HG03520 (cell line): ENCODE measurements around the gene TICAM1.
"Not testable (repeated sequence)": the region's sequence is repeated elsewhere in the genome, so short reads cannot be mapped to it uniquely, and the experiment has no call there.

Experiments used
- ATAC-seq: cut with Tn5 transposase; IDR thresholded peaks from one replicate; pipeline ENCODE4 v1.9.1; 2021; ENCODE audit warnings: mild to moderate bottlenecking, moderate library complexity; ENCODE audit not compliant: unreplicated experiment

Gene TICAM1

DNA sequence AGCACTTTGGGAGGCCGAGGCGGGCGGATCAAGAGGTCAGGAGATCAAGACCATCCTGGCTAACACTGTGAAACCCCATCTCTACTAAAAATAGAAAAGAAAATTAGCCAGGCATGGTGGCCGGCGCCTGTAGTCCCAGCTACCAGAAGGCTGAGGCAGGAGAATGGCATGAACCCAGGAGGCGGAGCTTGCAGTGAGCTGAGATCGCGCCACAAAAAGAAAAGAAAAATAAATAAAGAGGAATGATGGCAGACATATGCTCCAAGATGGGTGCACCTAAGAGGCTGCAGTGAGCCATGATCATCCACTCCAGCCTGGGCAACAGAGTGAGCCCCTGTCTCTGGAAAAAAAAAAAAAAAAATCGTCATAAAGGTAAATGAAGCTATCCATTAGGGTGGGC, 14.5 kb upstream of the TICAM1 start:
- ATAC-seq: not testable (repeated sequence)

DNA sequence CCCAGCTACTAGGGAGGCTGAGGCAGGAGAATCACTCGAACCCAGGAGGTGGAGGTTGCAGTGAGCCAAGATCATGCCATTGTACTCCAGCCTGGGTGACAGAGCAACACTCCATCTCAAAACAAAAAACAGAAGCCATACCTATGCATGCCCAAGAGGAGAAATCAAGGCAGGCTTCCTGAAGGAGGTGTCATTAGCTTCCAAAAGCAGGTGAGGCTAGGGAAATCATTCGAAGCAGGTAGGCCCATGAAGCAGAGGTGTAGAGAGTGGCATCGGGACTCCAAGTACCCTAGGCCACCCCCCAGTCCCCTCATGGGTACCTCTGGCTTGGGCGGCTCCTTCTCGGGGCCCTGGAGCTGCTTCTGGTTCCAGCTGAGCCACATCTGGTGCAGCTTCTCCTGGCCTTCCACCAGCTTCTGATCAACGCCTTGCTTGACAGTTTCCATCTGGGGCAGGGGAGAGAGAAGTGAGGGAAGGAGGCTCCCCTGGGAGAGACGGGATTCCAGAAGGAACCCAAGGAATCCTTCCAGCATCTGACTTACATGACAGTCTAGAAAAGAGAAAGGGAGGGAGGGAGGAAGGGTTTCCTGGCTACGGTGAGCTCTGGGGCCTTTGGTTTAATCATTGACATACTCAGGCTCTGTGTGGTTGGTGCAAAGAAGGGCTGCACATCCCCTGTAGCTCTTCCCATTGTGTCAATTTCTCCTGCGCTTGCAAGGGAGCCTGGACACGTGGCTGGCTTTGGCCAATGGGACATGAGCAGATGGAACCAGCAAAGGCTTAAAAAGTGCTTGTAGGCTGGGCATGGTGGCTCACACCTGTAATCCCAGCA, 13.1 kb upstream of the TICAM1 start:
- ATAC-seq: no peak

DNA sequence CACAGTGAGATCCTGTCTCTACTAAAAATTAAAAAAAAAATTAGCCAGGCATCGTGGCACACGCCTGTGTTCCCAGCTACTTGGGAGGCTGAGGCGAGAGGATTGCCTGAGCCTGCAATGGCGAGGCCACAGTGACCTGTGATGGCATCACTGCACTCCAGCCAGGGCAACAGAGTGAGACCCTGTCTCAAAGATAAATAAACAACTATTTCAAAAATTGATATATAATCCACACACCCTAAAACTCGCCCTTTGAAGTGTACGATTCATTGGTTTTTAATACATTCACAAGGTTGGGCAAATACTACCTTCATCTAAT, 12.1 kb upstream of the TICAM1 start:
- ATAC-seq: no peak

DNA sequence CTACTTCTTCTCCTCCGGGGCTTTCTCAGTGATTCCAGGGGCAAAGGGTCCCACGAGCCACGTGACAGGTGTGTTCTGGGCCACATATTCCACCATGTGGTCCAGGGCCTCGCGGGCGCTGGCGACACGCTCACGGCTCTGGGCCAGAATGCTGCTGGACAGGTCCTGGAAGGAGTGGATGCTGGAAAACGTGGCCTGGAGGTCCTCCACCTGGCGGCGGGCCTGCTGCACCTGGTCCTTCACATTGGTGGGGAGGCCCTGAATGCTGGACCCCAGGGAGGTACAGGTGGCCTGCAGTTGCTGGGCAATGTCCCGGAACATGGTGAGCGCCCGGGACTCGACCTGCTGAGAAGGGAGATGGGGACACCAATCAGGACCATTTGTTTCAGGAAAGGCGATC, 7.7 kb upstream of the TICAM1 start:
- no peak for ATAC-seq

DNA sequence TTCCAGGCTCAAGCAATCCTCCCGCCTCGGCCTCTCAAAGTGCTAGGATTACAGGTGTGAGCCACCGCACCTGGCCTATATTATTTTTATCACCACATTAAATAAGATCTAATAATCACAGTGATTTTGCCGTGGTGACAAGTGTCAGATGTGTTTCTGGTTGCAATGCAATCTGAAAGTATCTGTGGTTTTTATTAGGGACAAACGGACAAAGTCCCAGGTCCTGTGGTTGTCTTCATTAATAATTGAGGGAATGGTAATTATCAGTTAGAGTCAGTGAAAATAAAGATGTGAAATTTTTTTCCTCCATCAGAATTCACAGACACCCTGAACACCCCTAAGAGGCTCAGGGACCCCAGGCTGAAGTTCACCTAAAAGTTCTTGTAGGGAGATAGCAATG, 1.3 kb upstream of the TICAM1 start:
- ATAC-seq: no peak

DNA sequence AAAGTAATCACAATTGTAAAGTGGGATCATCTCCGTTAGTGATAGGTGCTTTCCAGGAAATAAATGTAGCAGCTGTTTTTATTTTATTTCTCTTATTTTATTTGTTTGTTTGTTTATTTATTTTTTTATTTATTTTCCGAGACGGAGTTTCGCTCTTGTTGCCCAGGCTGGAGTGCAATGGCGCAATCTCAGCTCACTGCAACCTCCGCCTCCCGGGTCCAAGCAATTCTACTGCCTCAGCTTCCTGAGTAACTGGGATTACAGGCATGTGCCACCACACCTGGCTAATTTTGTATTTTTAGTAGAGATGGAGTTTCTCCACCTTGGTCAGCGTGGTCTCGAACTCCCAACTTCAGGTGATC, 448 bp upstream of the TICAM1 start:
- not testable (repeated sequence) for ATAC-seq

DNA sequence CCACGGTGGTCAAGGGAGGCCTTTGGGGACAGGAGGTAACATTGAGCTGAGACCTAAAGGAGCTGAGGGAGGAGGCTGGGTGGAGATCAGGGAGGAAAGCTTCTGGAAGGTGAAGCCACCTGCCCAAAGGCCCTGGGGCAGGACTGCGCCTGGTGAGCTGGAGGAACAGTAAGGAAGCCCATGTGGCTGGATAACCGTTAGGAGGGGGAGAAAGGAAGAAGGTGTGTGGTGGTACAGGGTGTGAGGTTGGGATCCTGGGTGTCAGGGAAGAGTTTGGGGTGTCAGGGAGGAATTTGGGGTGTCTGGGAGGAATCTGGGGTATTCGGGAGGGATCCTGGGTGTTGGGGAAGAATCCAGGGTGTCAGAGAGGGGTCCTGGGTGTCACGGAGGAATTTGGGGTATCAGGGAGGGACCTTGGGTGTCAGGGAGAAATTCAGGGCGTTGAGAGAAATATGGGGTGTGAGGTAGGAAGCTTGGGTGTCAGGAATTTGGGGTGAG, 695 bp downstream of the TICAM1 start:
- ATAC-seq: no peak

DNA sequence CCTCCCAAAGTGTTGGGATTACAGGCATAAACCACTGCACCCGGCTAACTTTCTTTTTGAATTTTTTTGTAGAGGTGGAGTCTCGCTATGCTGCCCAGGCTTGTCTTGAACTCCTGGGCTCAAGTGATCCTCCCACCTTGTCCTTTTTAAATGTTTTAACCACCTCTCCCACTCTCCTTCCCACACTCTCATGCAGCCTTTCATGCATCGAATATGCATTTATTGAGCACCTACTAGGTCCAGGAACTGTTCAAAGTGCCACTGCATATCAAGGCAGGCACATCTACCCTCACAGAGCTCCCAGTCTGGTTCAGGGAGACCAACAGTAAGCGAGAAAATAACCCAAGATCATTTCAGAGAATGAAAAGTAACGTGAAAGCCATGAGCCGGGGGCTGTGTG, 1.2 kb downstream of the TICAM1 start:
- ATAC-seq: no peak

DNA sequence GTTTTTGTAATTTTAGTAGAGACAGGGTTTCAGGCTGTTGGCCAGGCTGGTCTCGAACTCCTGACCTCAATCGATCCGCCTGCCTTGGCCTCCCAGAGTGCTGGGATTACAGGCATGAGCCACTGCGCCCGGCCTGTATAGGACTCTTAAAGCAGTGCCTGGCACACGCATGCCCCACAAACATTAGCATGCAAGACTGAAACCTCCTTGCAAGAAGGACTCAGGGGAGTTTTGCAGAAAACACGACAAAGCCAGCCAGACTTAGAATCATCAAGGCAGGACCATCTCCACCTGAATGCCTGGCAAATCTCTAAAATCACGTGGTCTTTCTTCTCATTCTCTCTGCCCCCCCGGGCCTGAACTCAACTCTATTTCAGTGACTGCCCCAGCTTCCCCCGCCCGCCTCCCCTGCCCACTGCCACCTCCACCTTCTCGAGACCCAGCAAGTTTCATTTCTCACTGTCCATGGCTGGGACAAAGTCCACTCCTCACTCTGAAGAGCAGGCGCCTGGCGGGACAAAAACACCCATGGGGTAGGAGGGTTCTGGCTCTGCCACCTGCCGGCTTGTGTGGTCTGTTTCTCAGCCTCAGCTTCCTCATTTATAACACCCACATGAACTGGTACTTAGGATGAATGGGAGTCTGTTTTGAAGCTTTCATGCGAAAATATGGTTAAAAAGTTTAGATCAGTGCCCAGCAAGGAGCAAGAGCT, 2.4 kb downstream of the TICAM1 start:
- no peak for ATAC-seq

DNA sequence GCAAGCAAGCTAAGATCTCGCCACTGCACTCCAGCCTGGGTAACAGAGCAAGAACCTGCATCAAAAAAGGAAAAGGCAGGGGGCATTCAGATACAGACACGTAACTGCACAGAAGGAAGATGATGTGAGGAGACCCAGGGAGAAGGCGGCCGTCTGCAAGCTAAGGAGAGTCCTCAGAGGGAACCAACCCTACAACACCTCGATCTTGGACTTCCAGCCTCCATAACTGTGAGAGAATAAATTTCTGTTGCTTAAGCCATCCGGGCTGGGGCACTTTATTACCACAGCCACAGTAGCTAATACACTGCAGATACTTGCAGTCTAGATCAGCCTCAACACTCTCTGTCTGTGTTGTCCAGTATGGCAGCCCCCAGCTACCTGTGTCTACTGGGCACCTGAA, 7.9 kb downstream of the TICAM1 start:
- ATAC-seq: no peak

DNA sequence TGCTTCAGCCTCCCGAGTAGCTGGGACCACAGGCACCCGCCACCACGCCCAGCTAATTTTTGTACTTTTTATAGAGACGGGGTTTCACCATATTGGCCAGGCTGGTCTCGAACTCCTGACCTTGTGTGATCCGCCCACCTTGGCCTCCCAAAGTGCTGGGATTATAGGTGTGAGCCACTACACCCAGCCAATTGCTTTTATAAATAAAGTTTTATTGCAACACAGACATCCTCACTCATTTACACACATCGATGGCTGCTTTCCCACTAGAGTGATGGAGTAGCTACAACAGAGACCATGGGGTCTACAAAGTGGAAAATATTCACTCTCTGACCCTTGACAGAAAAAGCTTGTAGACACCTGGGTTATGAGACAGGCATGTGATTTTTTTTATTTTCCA, 9.2 kb downstream of the TICAM1 start:
- ATAC-seq: not testable (repeated sequence)

DNA sequence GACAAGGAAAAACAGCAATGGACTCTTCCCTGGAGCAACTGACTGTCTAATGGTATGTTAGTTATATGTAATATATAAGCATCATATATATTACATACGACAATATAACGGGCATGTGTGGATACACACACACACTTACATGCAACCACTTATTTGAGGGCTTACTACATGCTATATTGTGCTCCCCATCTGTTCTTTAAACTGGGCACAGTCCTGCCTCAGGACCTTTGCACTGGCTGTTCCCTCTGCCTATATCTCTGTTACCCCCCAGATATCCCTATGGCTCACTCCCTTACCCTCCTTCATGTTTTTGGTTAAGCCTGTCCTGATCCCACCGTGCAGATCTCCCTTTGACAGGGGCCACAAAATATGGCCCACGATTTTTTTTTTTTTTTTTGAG, 10.2 kb downstream of the TICAM1 start:
- no peak for ATAC-seq

DNA sequence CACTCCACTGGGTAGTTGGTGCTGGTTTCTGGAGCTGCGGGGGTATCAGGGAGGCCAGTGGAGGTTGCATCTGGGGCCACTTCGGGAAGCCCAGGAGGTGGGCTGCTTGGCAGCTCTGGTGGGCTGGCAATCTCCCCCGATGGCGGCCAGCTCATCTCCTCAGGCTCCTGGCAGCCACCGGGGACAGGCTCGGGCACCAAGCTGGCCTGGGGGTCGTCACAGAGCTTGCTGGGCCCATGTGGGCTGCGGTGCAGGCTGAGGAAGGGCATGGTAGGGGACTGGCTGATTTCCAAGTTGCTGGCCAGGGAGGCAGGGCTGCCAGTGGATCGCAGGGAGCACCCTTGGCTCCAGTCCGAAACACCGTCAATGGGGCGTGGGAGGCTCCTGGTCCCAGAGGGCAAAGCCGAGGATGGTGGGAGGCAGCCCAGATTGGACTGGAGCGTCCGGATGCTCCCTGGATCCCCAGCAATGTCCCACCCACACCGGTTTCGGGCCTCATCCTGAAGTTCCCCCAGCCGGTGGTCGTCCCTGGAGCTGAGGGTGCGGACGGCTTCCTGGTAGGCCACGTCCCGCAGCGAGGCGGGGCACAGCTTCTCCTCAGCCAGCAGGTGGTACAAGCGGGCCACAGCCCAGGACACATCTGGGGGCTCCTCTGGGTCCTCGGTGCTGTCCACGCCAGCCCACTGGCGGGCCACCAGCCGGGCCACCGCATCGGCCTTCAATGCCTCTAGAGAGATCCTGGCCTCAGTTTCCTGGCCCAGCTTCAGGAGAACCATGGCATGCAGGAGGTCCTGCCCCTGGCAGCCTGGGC, 13.8 kb downstream of the TICAM1 start:
- ATAC-seq: no peak

DNA sequence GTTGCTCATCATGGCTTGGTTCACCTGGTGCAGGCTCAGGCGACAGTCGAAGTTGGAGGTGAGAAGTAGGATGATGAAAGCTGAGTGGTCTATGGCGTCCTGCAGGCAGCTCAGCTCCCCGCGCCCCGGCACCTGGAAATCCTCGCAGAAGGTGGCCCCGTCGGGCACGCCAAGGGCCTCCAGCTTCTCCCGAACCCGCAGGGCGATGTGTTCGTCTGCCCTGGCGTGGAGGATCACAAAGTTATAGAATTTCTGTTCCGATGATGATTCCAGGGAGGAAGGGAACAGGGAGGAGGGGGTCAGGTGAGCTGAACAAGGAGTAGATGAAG, 14.6 kb downstream of the TICAM1 start:
- no peak for ATAC-seq

DNA sequence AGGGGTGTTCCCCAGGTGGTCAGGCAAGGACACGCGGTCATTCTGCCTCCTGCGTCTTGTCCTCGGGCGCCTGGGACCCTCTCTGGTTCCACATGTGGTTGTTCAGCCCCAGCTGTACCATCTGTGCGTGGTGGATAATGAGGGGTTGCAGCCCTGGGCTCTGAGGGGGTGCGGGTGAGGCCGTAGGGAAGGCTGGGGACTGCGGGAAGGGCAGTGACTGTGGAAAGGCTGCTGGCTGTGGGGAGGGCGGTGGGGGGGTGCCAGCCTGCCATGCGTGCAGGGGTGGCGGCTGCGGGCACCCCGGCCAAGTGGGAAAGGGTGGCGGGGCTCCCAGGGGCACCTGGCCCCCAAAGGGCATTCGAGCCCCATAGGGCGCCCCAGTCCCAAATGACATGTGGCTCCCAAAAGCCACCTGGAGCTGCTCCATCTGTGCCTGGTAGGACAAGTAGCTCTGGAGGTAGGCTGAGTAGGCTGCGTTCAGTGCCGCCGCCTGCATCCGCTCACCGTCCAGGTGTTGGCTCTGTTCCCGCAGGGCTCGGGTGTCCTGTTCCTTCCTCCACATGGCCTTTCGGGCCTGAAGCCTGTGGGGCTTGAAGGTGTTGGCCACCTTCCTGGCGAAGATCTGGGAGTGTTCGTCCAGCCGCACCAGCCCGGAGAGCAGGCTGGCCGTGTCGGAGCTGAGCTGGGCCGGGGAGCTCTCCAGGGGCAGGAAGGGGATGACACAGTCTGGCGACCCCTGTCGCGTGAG, 15.1 kb downstream of the TICAM1 start:
- ATAC-seq: no peak

DNA sequence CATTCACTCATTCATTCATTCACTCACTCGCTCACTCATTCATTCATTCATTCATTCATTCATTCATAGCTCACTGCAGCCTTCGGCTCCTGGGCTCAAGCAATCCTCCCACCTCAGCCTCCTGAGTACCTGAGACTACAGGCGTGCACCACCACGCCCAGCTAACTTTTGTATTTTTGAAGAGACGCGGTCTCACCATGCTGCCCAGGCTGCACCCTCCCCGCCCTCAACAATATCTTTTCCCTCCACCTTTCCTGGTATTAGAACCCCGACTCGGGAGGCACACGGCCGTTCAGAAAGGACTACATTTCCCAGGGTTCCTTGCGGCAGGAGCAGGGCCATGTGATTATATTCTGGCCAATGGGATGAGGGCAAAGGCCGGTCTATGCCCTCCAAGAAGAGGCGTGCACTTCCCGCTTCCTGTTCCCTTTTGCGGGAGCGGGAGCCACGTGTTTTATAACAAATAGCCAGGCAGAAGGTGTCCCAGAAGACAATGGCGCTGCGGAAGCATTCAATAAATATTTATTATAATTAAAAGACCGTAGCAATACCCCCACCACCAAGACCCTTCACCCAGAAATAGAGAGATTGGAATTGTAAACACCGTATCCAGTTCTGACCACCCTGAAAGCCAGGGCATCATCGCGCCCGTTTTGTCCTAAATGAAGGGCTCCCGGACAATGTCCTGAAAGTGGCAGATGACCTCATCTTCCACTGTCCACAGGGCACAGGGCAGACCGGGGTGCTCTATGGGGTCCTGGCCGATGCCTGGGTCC, 15.9 kb downstream of the TICAM1 start:
- no peak for ATAC-seq

DNA sequence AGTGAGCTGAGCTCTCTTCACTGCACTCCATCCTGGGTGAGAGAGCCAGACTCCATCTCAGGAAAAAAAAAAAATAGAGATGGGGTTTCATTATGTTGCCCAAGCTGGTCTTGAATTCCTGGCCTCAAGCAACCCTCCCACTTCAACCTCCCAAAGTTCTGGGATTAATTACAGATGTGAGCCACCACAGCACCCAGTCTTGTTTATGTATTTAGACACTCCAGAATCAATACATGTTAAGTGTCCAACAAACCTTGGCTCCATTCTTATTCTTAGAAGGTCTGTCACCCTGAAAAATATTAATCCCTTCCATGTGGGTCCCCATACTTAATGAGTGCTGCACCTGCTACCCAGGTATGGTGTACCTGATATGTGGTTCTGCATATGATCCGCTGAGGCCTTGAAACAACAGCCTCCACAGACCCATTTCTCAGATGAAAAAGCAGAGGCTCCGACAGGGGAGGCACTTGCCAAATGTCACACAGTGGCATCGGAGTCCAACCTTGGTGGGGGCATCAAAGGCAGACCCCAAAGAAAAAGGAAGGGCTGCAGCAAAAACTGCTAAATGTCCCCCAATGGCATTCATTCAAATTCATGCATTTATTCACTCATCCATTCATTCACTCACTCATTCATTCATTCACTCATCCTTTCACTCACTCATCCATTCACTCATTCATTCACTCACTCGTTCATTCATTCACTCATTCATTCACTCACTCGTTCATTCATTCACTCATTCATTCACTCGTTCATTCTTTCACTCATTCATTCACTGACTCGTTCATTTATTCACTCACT, 16.7 kb downstream of the TICAM1 start:
- ATAC-seq: no peak

DNA sequence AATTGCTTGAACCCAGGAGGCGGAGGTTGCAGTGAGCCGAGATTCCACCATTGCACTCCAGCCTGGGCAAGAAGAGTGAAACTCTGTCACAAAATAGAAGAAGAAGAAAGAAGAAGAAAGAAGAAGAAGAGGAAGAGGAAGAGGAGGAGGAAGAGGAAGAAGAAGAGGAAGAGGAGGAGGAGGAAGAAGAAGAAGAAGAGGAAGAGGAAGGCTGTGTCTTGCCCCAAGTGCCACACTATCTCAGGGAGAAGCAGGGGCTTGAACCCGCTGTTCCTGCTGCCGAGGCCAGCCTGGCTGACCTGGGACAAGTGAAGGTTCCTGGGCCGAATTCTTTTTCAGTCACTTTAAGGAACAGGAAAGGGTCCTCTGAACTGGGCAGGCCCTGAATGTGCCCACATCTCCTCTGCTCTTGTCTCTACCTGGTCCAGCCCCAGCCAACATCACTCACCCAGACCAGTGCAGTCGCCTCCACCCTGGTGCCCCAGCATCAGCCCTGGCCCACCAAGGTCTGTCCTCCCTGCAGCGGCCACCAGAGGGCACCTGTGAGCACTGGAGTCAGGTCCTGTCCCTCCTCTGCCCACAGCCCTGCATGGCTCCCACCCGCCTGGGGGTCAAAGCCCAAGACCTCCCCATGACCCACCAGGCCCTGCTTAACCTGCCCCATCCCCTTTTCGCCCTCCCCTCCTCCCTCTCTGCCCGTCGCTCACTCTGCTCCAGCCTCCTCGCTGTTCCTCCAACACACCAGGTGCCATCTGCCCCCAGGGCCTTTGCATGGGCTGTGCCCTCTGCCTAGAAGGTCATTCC, 20.0 kb downstream of the TICAM1 start:
- ATAC-seq: no peak

DNA sequence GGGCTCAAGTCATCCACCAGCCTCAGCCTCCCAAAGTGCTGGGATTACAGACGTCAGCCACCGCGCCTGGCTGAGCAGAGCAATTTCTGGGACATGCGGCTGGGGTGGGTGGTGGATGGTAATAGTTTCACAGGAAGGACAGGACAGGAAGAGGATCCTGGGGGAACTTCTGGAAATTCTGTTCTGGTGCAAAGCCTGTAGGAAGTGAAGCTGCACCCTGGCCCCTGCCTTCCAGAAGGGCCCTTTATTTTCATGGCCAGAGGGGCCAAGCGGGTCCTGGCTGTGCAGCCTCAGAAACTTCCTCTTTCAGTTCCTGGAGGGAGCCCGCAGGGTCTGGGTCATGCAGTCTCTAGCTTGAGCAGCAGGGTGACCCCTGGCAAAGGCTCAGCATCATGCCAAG, 24.3 kb downstream of the TICAM1 start:
- no peak for ATAC-seq
